Heart right ventricle (tissue), 16 donors: ENCODE measurements around the gene MIS12. TPM values are rescaled to one million over a fixed set of nuclear protein-coding genes. Genes with fewer than 3 reads are reported as not detected.

ENCODE experiments used
- ATAC-seq, 8 donors: fragments of 200-7000 bp; cut with Tn5 transposase; one replicate each; pipeline ENCODE4 v1.9.1; 2020; ENCODE audit warnings: mild to moderate bottlenecking in 8 of 8, moderate library complexity in 8 of 8, moderate number of reproducible peaks in 1 of 8
- DNase-seq, 2 donors: peaks; one replicate each; pipeline ENCODE4 v3.0.0-alpha.2; 2020
- H3K27ac ChIP-seq, 10 donors: fragments of 200-600 bp; sonication (generic) in 2 of 10; one replicate each; pipeline versions ENCODE4 v1.5.0 to v1.8.0; 2020 to 2022; ENCODE audit warnings: mild to moderate bottlenecking in 3 of 10
- H3K27me3 ChIP-seq, 7 donors: fragments of 200-600 bp; one replicate each; pipeline ENCODE4 v1.8.0; 2021 to 2022; ENCODE audit warnings: mild to moderate bottlenecking in 2 of 7
- H3K36me3 ChIP-seq, 9 donors: fragments of 200-600 bp; sonication (generic) in 1 of 9; one replicate each; pipeline versions ENCODE4 v1.5.0 to v1.8.0; 2020 to 2022; ENCODE audit warnings: mild to moderate bottlenecking in 2 of 9
- H3K4me1 ChIP-seq, 9 donors: fragments of 200-600 bp; sonication (generic) in 1 of 9; one replicate each; pipeline versions ENCODE4 v1.5.0 to v1.8.0; 2020 to 2022; ENCODE audit warnings: mild to moderate bottlenecking in 4 of 9
- H3K4me3 ChIP-seq, 10 donors: fragments of 200-600 bp; sonication (generic) in 2 of 10; one replicate each; pipeline versions ENCODE4 v1.5.0 to v1.8.0; 2020 to 2022; ENCODE audit warnings: mild to moderate bottlenecking in 7 of 10, moderate library complexity in 2 of 10
- H3K9me3 ChIP-seq, 11 donors: fragments of 200-600 bp in 10 of 11; sonication (generic) in 2 of 11; one replicate each; pipeline versions ENCODE4 v1.5.0 to v1.8.0; 2013 to 2022; ENCODE audit warnings: mild to moderate bottlenecking in 2 of 11, control low read depth in 1 of 11, moderate library complexity in 1 of 11
- WGBS, 2 donors: extraction: QIAGEN DNeasy Blood & Tissue Kit; methylation state at CpG; one replicate each; pipeline ENCODE4 v1.1.7; 2013; ENCODE audit warnings: inconsistent platforms in 1 of 2; 5-methylcytosine and 5-hydroxymethylcytosine counted together
- intact Hi-C, 10 donors: fragments of 100-400 bp; cut with DNase I; formaldehyde crosslinking; loops; one replicate each; pipeline versions ENCODE4 v1.11.1 to v1.14.2; 2022
- polyA plus RNA-seq, 2 donors: library from polyadenylated mRNA; stranded (reverse); fragments of 200-250 nt; gene quantifications; one replicate each; pipeline ENCODE4 v1.2.3, GENCODE V29; 2013
- total RNA-seq, 10 donors: library from RNA; stranded (reverse); fragmentation: NEBNext Ultra II Directional in 3 of 10; extraction: Animal tissue kit (Norgen Biotek cat#: 25700) in 3 of 10; gene quantifications; one replicate each; pipeline versions ENCODE4 v1.2.1 to v1.2.4, GENCODE V29; 2021 to 2023
- TF ChIP-seq, protein P1 (sequence below), 9 donors: fragments of 200-600 bp; sonication (generic) in 2 of 9; IDR thresholded peaks; one replicate each; pipeline versions ENCODE4 v1.5.0 to v1.8.0; 2021 to 2022; ENCODE audit warnings: antibody characterized with exemption in 9 of 9, mild to moderate bottlenecking in 5 of 9, moderate library complexity in 1 of 9
- donor health status: Arrhythmogenic right ventricular cardiomyopathy.
- donor health status: ischemic (EF 13 %, LVEDD 7.1; RV severe dilation, severe dysfunction).
- donor health status: healthy with polysubstance abuse.
- donor health status: DM: no; HTN: yes; CAD: no.
- donor health status: DM: no; HTN: no; CAD: no.
- donor health status: ischemic (EF 25% LVEDD 6.9; RV normal size, moderate dysfunction).
- donor health status: ischemic (EF 25% LVEDD 5.7; RV mildly dilated, moderate dysfunction).
- donor health status: healthy.
- donor health status: DM: yes; HTN: yes; CAD: no.
- donor health status: Ischemic cardiomyopathy.
- donor health status: ischemic (EF 35%, LVEDD 5.7; RV mildly dilated, moderate dysfunction).
- donor health status: nonischemic (EF 11% LVEDD 7.7; RV severe dilation, severe dysfunction).
- donor health status: DM: yes; HTN: yes; CAD: no.
- donor health status: PGD.
- donor health status: ischemic (EF 29% LVEDD 5.4; RV normal size, mild dysfunction).
- donor health status: nonischemic (EF 23%, LVEDD 6.1; RV moderate dilation, normal function).

The MIS12 gene
- total and polyA plus RNA-seq, 12 donors: 6.6 to 13.2 (median 9.4) TPM

DNA sequence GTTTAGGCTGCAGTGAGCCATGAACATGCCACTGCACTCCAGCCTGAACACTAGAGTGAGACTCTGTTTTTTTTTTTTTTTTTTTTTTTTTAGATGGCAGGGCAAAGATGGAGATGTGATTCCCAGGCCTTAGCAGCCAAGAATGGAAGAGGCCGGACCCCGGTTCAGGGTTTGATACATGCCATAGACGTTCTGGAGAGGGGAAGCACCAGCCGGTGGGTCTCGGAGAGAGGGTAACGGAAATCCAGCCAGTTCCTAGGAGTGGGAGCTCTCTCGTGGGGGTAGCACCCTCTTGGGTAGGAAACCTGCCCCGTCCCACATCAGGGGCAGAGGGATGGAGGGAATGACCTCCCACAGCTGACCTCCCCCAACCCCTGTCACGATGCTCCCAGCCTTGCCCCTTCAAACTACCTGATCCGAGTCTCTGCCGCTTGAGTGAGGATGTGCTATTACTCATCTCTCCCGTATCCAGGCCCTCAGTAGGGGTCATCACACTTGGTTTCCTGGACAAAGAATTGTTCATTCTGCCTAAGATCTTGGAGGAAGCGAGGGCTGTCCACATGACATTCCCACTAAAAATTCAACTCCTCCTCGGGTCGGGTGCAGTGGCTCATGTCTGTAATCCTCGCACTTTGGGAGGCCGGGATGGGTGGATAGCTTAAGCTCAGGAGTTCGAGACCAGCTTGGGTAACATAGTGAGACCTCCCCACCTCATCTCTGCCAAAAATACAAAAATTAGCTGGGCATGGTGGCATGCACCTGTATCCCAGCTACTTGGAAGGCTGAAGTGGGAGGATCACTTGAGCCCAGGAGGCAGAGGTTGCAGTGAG, 47.3 kb downstream of the MIS12 start:
- 84 to 85% methylated on average over 18 of the region's 18 CpGs for WGBS, 2 donors
- Histone ChIP-seq H3K4me3 (no peak overlapping the region), H3K27ac (no peak overlapping the region), H3K27me3 (no peaks in the 10 kb centered on the region), H3K36me3 (peaks cover 0 to 99% (median 17%) of the 10 kb centered on the region in 9 donors), H3K4me1 (no peaks in the 10 kb centered on the region), H3K9me3 (no peaks in the 10 kb centered on the region)
- TF ChIP-seq, protein P1, sequence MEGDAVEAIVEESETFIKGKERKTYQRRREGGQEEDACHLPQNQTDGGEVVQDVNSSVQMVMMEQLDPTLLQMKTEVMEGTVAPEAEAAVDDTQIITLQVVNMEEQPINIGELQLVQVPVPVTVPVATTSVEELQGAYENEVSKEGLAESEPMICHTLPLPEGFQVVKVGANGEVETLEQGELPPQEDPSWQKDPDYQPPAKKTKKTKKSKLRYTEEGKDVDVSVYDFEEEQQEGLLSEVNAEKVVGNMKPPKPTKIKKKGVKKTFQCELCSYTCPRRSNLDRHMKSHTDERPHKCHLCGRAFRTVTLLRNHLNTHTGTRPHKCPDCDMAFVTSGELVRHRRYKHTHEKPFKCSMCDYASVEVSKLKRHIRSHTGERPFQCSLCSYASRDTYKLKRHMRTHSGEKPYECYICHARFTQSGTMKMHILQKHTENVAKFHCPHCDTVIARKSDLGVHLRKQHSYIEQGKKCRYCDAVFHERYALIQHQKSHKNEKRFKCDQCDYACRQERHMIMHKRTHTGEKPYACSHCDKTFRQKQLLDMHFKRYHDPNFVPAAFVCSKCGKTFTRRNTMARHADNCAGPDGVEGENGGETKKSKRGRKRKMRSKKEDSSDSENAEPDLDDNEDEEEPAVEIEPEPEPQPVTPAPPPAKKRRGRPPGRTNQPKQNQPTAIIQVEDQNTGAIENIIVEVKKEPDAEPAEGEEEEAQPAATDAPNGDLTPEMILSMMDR (IDR thresholded peaks at IDR 0.05): no peak
- ATAC-seq: no peak
- intact Hi-C loops: no loop called here
- no peak for DNase-seq

DNA sequence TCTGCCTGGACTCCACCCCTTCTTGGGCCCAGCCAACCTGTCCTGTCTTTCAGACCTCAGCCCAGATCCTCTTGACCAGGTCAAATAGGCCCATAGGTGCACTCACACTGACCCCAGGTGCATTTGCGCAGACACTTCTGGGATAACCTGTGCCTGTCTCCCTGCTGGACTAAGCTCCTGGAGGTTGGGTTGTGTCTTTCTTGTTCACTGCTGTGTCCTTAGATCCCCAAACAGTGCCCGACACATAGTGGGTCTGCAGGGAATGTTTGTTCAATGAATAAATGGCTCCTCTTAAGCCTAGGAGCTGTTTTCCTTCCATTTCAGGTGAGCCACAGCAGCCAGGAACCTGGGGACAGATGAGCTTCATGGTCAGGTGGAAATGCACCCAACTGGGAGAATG, 49.1 kb downstream of the MIS12 start:
- DNase-seq (no peak), ATAC-seq (no peak)
- Histone ChIP-seq H3K9me3 (no peaks in the 10 kb centered on the region), H3K27me3 (no peaks in the 10 kb centered on the region), H3K36me3 (peaks cover 0 to 99% (median 8%) of the 10 kb centered on the region in 9 donors), H3K4me1 (no peaks in the 10 kb centered on the region), H3K27ac (no peak overlapping the region), H3K4me3 (no peak overlapping the region)
- 93 to 96% methylated on average over 2 of the region's 2 CpGs for WGBS, 2 donors
- TF ChIP-seq, protein P1 (IDR thresholded peaks at IDR 0.05): no peak
- intact Hi-C loops: no loop called here

DNA sequence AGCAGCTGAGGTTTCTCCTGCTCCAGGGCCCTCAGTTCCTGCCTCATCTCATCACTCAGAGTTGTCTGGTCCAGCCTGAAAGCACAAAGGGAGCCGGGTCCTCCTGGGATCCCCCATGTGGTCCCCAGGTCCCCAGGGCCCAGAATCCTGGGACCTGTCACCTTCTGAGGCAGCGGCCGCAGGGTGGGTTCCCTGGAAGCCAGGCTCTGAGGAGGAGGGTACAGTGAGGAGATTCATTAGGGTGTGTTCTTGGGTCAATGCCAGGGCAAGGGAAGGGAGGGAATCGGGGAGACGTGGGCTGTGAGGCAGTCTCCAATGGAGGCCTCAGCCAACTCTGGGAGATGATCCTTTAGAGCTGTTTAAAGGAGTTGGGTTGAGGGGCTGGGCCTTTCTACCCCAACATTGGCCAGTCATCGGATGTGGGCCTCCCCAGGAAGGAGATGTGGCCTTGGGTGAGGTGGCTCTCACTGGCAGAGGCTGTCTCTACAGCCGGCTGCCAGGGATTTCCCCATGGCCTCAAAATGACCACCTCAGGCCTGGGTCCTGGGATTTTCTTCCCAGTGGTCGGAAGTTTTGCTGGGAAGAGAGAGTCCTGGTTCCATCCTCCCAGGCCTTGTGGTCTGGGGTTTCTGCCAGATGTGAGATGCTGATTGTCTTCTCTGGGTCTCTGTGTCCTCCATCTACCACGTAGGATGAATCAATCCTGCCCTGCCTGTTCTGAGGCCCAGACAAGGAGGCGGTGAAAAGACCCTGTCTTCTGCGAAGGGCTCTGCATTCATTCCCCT, 50.7 kb downstream of the MIS12 start:
- TF ChIP-seq, protein P1 (IDR thresholded peaks at IDR 0.05): no peak
- peak overlapping the region in 2 of 10 donors; percentile 25 to 31 for H3K27ac ChIP-seq
- ATAC-seq (peak in 1 of 8 donors; percentile 13), DNase-seq (no peak)
- no peaks in the 10 kb centered on the region for H3K27me3 ChIP-seq
- intact Hi-C loops: no loop called here
- H3K9me3 ChIP-seq: no peaks in the 10 kb centered on the region
- 78% methylated on average over 11 of the region's 11 CpGs for WGBS, 2 donors
- peaks cover 0 to 99% (median 8%) of the 10 kb centered on the region in 9 donors for H3K36me3 ChIP-seq
- no peak overlapping the region for H3K4me3 ChIP-seq
- no peaks in the 10 kb centered on the region for H3K4me1 ChIP-seq

DNA sequence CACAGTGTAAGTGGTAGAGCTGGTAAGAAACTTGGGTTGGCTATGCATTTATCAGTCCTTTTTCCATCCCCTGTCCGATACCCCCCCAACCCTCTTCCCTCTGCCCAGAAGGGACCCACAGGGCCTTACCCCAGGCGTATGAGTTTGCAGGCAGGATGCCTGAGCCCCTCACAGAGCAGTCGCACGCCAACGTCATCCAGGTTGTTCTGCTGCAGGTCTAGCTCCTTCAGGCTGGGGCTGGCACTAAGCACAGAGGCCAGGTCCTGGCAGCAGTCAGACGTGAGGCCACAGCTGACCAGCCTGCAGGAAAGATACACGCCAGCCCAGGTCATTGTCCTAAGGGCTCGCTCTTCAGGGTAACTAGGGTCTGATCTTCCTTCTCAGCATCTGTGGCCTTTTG, 52.9 kb downstream of the MIS12 start:
- DNase-seq (no peak), ATAC-seq (no peak)
- Histone ChIP-seq H3K4me3 (no peak overlapping the region), H3K27me3 (no peaks in the 10 kb centered on the region), H3K27ac (no peak overlapping the region), H3K4me1 (no peaks in the 10 kb centered on the region), H3K9me3 (no peaks in the 10 kb centered on the region), H3K36me3 (peaks cover 0 to 96% (median 8%) of the 10 kb centered on the region in 9 donors)
- 91 to 93% methylated on average over 8 of the region's 8 CpGs for WGBS, 2 donors
- intact Hi-C loops: no loop called here
- TF ChIP-seq, protein P1 (IDR thresholded peaks at IDR 0.05): no peak
